ELR (cell line): ENCODE results near the gene MYO18B.
"Not testable (repeated sequence)": the region's sequence is repeated elsewhere in the genome, so short reads cannot be mapped to it uniquely, and the experiment has no call there.

Experiments
- DNase-seq: peaks from one replicate; pipeline ENCODE4 v3.0.0-alpha.2; 2015; ENCODE audit warnings: low read depth

The MYO18B gene

DNA sequence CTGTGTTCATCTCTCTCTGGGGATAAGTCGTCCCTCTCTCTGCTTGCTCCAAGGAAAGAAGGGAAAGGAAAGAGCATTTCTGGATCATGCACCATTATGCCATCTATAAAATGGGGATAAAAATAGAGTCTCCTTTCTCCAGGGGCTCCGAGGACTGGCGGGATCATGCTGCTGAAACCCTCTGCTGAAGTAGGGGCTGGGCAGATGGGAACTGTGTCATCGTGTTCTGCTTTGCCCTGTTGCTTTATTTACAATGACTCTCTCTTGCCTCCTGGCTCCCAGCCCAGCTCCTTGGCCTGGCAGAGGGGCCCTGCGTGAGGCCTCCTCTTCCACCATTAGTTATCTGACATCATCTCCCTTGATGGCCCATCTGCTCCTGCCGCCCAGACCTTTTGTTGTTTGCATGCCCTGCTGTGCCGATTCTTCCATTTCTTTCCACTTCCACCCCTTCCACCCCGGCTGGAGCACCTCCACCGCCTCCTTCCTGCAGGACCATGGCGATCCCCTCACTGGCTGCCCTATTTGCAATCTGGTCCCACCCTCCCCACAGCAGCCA, 200.9 kb downstream of the MYO18B start:
- DNase-seq: no peak

GRCh38 chr22:25950111-25950510, 208.1 kb downstream of the MYO18B start:
- DNase-seq: no peak

DNA sequence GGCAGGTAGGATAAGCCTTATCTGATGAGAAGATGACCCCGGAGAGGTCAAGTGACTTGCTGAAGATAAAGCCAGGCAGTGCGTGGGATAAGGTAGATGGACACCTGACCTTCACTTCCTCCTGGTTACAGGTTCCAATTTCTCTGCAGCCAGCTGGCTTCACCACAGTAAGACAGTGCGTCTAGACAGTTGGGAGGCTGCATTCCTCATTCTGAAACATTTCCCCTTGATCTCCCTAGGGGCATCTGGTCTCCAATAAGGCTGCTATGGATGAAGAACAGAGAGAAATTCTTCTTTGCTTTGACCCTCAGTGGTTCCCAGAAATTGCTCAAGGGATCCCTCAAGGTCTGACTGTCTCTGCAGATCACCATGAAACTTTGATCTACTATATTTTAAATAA, 211.3 kb downstream of the MYO18B start:
- DNase-seq: no peak

GRCh38 chr22:25953919-25954318, 211.9 kb downstream of the MYO18B start:
- DNase-seq: no peak

DNA sequence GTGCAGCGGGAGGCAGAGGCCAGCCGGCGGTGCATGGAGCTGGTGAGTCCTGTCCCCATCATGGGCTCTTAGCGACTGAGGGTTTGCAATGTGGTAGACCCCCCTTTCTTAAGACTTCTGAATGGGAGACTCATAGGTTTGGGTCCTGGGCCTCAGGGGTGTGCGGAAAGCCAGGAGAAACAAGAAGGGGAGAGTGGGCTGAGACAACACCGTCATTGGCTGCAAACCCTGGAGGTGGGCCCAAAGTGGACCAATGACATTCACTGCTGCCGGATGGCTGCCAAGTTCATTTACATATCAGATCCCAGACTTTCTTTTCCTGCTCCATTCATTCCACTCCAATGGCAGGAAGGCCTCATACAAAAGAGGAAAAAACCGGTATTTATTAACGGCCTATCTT, 213.3 kb downstream of the MYO18B start:
- DNase-seq: no peak

- no peak for DNase-seq
Observed at GRCh38 chr22:25956801-25957200, 214.8 kb downstream of the MYO18B start.

GRCh38 chr22:25959818-25960774, 218.1 kb downstream of the MYO18B start:
- DNase-seq: no peak

- DNase-seq: no peak
Observed at GRCh38 chr22:25961699-25962098, 219.7 kb downstream of the MYO18B start.

DNA sequence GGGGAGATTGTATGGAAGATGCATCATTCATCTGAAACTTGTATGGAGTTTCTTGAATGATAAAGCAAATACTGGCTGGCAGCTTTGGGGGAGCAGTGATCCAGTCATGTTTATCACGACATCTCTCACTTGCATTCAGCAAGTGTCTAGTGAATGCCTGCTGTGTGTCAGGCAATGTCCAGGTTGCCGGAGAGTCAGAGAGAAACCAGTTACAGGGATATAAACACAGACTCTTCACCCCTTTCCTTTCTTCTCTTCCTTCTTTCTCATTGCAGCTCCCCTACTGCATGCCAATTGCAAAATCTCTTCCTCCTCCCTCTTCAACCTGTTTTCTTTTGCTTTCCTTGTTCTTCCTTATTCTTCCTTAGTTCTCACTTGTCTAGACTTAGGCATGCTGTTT, 220.7 kb downstream of the MYO18B start:
- DNase-seq: no peak

- no peak for DNase-seq
Observed at GRCh38 chr22:25964961-25965730, 223.2 kb downstream of the MYO18B start.

- DNase-seq: no peak
Observed at GRCh38 chr22:25966448-25966913, 224.5 kb downstream of the MYO18B start.

- DNase-seq: no peak
Observed at GRCh38 chr22:25969286-25969685, 227.3 kb downstream of the MYO18B start.

GRCh38 chr22:25969901-25970300, 227.9 kb downstream of the MYO18B start:
- DNase-seq: no peak

- DNase-seq: no peak
Observed at GRCh38 chr22:25970374-25970911, 228.5 kb downstream of the MYO18B start.

DNA sequence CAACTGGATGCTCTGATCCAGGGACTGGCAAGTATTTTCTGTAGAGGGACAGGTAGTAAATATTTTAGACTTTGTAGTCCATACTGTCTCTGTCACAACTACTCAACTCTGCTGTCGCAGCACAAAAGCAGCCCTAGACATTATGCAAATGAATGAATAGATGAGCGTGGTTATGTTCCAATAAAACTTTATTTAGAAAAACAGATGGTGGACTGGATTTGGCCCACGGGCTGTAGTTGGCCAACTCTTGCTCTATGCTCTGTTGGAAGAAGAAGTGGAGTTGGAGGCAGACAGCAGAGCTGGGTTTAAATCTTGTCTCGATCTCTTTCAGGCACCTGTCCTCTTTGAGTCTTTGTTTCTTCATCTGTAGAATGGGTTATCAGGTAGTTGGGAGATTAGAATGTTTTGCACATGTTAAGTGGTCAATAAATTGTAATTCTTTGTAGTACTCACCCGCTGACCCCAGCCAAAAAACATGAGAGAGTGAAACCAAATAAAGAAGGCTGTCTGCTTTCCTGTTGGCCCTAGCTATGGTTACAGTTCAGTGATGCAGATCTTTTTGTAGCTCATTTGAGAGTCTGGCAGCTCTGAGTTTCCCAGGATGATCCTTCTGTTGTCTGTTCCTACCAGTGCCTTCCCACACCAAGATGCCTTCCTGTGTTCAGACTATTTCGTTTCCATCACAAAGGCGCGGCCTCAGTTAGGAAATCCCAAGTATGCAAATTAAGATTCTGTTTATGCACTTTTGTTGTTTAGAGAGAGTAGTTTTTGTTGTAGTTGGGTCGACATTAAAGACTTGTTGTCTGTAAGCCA, 229.2 kb downstream of the MYO18B start:
- no peak for DNase-seq

DNA sequence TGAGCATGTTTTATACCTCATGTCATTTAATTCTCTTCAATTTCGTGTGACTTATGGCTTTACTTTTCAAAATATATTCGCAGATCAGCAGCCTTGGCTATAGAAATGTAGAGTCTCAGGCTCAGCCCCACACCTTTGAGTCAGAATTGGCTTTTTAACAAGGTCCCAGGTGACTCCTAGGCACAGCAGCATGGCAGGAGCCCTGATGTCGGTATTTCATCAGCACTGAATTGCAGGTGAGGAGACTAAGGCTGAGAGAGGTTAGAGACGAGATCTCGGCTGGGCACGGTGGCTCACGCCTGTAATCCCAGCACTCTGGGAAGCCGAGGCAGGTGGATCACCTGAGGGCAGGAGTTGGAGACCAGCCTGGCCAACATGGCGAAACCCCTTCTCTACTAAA, 230.4 kb downstream of the MYO18B start:
- no peak for DNase-seq

DNA sequence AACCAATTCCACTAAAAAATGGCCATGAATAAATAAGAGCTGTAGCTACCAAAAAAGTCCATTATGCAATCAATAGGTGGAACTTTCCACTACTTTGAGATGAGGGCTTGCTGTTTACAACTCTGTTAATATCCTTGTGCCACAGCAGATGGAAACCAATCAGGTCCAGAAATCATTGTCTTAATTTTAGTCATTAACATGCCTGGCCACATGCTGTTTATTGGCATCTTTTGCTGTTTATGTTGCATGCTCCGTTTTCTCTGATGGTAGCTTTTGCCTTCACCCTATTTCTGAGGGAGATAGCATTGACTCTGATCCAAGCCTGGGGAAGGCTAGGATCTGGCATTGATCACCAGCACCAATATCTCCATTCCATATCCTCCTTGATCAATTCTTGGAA, 234.4 kb downstream of the MYO18B start:
- no peak for DNase-seq

DNA sequence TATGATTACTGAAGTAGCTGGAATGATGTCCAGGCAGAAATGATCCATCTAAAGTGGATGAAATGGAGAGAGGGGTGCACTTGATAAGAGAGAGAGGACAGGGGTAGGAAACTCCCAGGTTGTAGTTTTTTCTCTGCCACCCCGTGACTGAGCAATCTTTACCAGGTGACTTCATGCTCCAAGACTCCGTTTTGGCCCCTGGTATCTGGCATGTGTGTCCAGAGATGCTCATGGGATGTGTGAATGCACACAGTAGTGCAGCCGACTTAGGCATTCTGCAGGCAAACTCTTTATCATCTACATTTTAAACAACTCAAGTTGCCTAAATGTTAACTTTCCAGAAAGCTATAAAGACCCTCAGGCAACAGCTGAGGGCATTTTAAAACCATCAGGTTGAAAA, 238.0 kb downstream of the MYO18B start:
- no peak for DNase-seq

- not testable (repeated sequence) for DNase-seq
Observed at GRCh38 chr22:25984911-25985310, 242.9 kb downstream of the MYO18B start.

GRCh38 chr22:25987948-25988347, 246.0 kb downstream of the MYO18B start:
- DNase-seq: no peak

- no peak for DNase-seq
Observed at GRCh38 chr22:25990940-25991339, 249.0 kb downstream of the MYO18B start.

DNA sequence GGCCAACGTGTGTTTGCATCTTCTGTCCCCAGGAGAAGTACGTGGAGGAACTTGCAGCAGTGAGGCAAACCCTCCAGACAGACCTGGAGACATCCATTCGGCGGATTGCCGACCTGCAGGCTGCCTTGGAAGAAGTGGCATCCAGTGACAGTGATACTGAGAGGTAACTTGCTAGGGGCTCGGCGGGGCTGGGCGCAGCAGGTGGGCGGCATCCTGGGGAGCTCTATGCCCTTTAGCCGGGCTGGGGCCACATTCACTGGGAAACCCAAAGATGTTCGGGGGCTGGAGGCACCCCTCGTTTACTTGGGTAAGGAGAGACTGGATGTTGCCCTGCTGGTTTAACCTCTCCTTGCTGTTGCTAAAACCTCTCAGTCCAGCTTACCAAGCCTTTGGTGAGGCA, 250.3 kb downstream of the MYO18B start:
- no peak for DNase-seq
